Measurements from ENCODE around the gene SLC6A12.
"Not testable (repeated sequence)": the region's sequence is repeated elsewhere in the genome, so short reads cannot be mapped to it uniquely, and the experiment has no call there.

Gene SLC6A12

GRCh38 chr12:219891-220352, 6.0 kb upstream of the SLC6A12 start:
- TF ChIP-seq CTCF (conservative IDR thresholded peaks at IDR 0.05; ENCODE audit: low read depth, low read length), result peak; percentile 32
- Histone ChIP-seq H4K20me1 (ENCODE audit: insufficient read depth) (no peaks in the 10 kb centered on the region), H3K36me3 (ENCODE audit: insufficient read depth) (no peaks in the 10 kb centered on the region), H3K9ac (no peak overlapping the region), H3K4me1 (ENCODE audit: low read depth, poor library complexity, severe bottlenecking) (no peaks in the 10 kb centered on the region), H3K27ac (no peak overlapping the region), H3K4me2 (no peak overlapping the region), H3K79me2 (ENCODE audit: insufficient read depth, low read depth) (no peaks in the 10 kb centered on the region), H2AFZ (ENCODE audit: low read depth) (no peak overlapping the region), H3K27me3 (ENCODE audit: insufficient read depth, low read depth) (peaks cover 13% of the 10 kb centered on the region; the same call in 1 of the 2 replicates), H3K4me3 (IDR thresholded peaks at IDR 0.05; ENCODE audit: insufficient read depth, low read depth, low read length) (no peak overlapping the region)

- no peak for TF ChIP-seq CTCF (conservative IDR thresholded peaks at IDR 0.05; ENCODE audit: low read depth, low read length)
- no peaks in the 10 kb centered on the region for H3K79me2 ChIP-seq (ENCODE audit: insufficient read depth, low read depth)
- H2AFZ ChIP-seq (ENCODE audit: low read depth), result no peak overlapping the region
- no peak overlapping the region for H3K27ac ChIP-seq
- no peaks in the 10 kb centered on the region for H4K20me1 ChIP-seq (ENCODE audit: insufficient read depth)
- no peak overlapping the region for H3K4me3 ChIP-seq (IDR thresholded peaks at IDR 0.05; ENCODE audit: insufficient read depth, low read depth, low read length)
- H3K4me2 ChIP-seq, result no peak overlapping the region
- H3K9ac ChIP-seq, result no peak overlapping the region
- no peaks in the 10 kb centered on the region for H3K36me3 ChIP-seq (ENCODE audit: insufficient read depth)
- no peaks in the 10 kb centered on the region for H3K4me1 ChIP-seq (ENCODE audit: low read depth, poor library complexity, severe bottlenecking)
- peaks cover 22% of the 10 kb centered on the region; the same call in 1 of the 2 replicates for H3K27me3 ChIP-seq (ENCODE audit: insufficient read depth, low read depth)
Observed at GRCh38 chr12:218728-219590, 5.0 kb upstream of the SLC6A12 start.

- H3K4me1 ChIP-seq (ENCODE audit: low read depth, poor library complexity, severe bottlenecking), result no peaks in the 10 kb centered on the region
- no peak overlapping the region for H3K9ac ChIP-seq
- H4K20me1 ChIP-seq (ENCODE audit: insufficient read depth), result no peaks in the 10 kb centered on the region
- no peak for TF ChIP-seq CTCF (conservative IDR thresholded peaks at IDR 0.05; ENCODE audit: low read depth, low read length)
- no peaks in the 10 kb centered on the region for H3K36me3 ChIP-seq (ENCODE audit: insufficient read depth)
- H3K79me2 ChIP-seq (ENCODE audit: insufficient read depth, low read depth), result no peaks in the 10 kb centered on the region
- no peak overlapping the region for H3K4me3 ChIP-seq (IDR thresholded peaks at IDR 0.05; ENCODE audit: insufficient read depth, low read depth, low read length)
- no peak overlapping the region for H3K4me2 ChIP-seq
- no peak overlapping the region for H3K27ac ChIP-seq
- H3K27me3 ChIP-seq (ENCODE audit: insufficient read depth, low read depth), result peaks cover 29% of the 10 kb centered on the region; the same call in 1 of the 2 replicates
- no peak overlapping the region for H2AFZ ChIP-seq (ENCODE audit: low read depth)
Observed at GRCh38 chr12:218221-218620, 4.3 kb upstream of the SLC6A12 start.

GRCh38 chr12:217029-217428, 3.1 kb upstream of the SLC6A12 start:
- peaks cover 27% of the 10 kb centered on the region; the same call in 1 of the 2 replicates for H3K27me3 ChIP-seq (ENCODE audit: insufficient read depth, low read depth)

GRCh38 chr12:215116-215515, 1.2 kb upstream of the SLC6A12 start:
- H2AFZ ChIP-seq (ENCODE audit: low read depth), result no peak overlapping the region
- H4K20me1 ChIP-seq (ENCODE audit: insufficient read depth), result no peaks in the 10 kb centered on the region
- H3K4me1 ChIP-seq (ENCODE audit: low read depth, poor library complexity, severe bottlenecking), result no peaks in the 10 kb centered on the region
- H3K9ac ChIP-seq, result no peak overlapping the region
- H3K79me2 ChIP-seq (ENCODE audit: insufficient read depth, low read depth), result no peaks in the 10 kb centered on the region
- H3K36me3 ChIP-seq (ENCODE audit: insufficient read depth), result no peaks in the 10 kb centered on the region
- H3K27me3 ChIP-seq (ENCODE audit: insufficient read depth, low read depth), result peaks cover 25% of the 10 kb centered on the region; the same call in 1 of the 2 replicates
- TF ChIP-seq CTCF (conservative IDR thresholded peaks at IDR 0.05; ENCODE audit: low read depth, low read length), result no peak
- H3K27ac ChIP-seq, result no peak overlapping the region
- no peak overlapping the region for H3K4me2 ChIP-seq
- no peak overlapping the region for H3K4me3 ChIP-seq (IDR thresholded peaks at IDR 0.05; ENCODE audit: insufficient read depth, low read depth, low read length)

More at GRCh38 chr12:217029-217428, 3.1 kb upstream of the SLC6A12 start:
- not testable (repeated sequence) for H3K4me1 ChIP-seq (ENCODE audit: low read depth, poor library complexity, severe bottlenecking); H3K4me2 ChIP-seq; H3K27ac ChIP-seq; H2AFZ ChIP-seq (ENCODE audit: low read depth); H3K79me2 ChIP-seq (ENCODE audit: insufficient read depth, low read depth); H4K20me1 ChIP-seq (ENCODE audit: insufficient read depth); H3K4me3 ChIP-seq (IDR thresholded peaks at IDR 0.05; ENCODE audit: insufficient read depth, low read depth, low read length); H3K36me3 ChIP-seq (ENCODE audit: insufficient read depth); H3K9ac ChIP-seq

All from KMS-11 (cell line).